ENCODE data around the gene PLD1. TPM values are rescaled to one million over a fixed set of nuclear protein-coding genes. Genes with fewer than 3 reads are reported as not detected.
"Not testable (repeated sequence)": the region's sequence is repeated elsewhere in the genome, so short reads cannot be mapped to it uniquely, and the experiment has no call there.

PLD1 gene
- total and polyA plus RNA-seq, 2 of the 8 experiments (the other 6 are each of a cell fraction or from before 2014, with no cell fraction given) = 1.2 to 2.6 TPM

DNA sequence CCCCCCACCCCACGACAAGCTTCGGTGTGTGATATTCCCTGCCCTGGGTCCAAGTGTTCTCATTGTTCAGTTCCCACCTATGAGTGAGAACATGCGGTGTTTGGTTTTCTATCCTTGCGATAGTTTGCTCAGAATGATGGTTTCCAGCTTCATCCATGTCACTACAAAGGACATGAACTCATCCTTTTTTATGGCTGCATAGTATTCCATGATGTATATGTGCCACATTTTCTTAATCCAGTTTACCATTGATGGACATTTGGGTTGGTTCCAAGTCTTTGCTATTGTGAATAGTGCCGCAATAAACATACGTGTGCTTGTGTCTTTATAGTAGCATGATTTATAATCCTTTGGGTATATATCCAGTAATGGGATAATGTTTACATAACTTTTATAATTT, 4.4 kb upstream of the PLD1 start:
- H3K9me3 ChIP-seq (ENCODE audit: insufficient read depth in 2 of 2, low read depth in 1 of 2, low read length in 1 of 2); H3K4ac ChIP-seq (replicated peaks; ENCODE audit: insufficient read length, low read depth, low read length); H2AFZ ChIP-seq (ENCODE audit: low read length); H3K9ac ChIP-seq (replicated peaks in 1 of 4; ENCODE audit: extremely low read depth in 1 of 4, low read depth in 3 of 4, low read length in 3 of 4); H3K27ac ChIP-seq (ENCODE audit: low read depth, low read length); H3K4me3 ChIP-seq (ENCODE audit: extremely low read depth in 1 of 4, insufficient read depth in 2 of 4, low read depth in 3 of 4, low read length in 4 of 4); H3K23ac ChIP-seq (ENCODE audit: insufficient read length); DNase-seq (ENCODE audit: low read depth in 1 of 2, low spot score in 2 of 2); H3K23me2 ChIP-seq (ENCODE audit: low read depth, low read length); H2AK5ac ChIP-seq (ENCODE audit: low read depth, low read length); H3K79me1 ChIP-seq (ENCODE audit: low read depth, low read length); H4K91ac ChIP-seq (replicated peaks; ENCODE audit: insufficient read length, low read length); H3K14ac ChIP-seq (ENCODE audit: insufficient read length); H3K18ac ChIP-seq (ENCODE audit: extremely low read depth, low read length); H2BK20ac ChIP-seq (ENCODE audit: low read length); H3K56ac ChIP-seq (replicated peaks; ENCODE audit: insufficient read length, low read depth, low read length); H4K20me1 ChIP-seq (replicated peaks in 1 of 2; ENCODE audit: control insufficient read depth in 1 of 2, insufficient read depth in 2 of 2, low read length in 2 of 2); H2BK5ac ChIP-seq (ENCODE audit: low read depth, low read length); H3K36me3 ChIP-seq (ENCODE audit: control insufficient read depth in 2 of 4, insufficient read depth in 4 of 4, low read length in 3 of 4); H2BK12ac ChIP-seq (ENCODE audit: low read depth, low read length); H4K8ac ChIP-seq (ENCODE audit: extremely low read depth, insufficient read depth, low read length); H3K4me1 ChIP-seq (replicated peaks in 1 of 4; ENCODE audit: control insufficient read depth in 3 of 4, insufficient read depth in 4 of 4, low read length in 3 of 4); H3K79me2 ChIP-seq (ENCODE audit: control insufficient read depth in 1 of 2, insufficient read depth in 2 of 2, low read length in 2 of 2); POLR2A ChIA-PET (ENCODE audit: partially characterized antibody); H4K5ac ChIP-seq (ENCODE audit: insufficient read length, low read depth, low read length); H2BK120ac ChIP-seq (replicated peaks; ENCODE audit: low read depth, low read length); H2BK15ac ChIP-seq (ENCODE audit: low read length); FAIRE-seq; H3K4me2 ChIP-seq (ENCODE audit: insufficient read depth in 1 of 2, low read depth in 2 of 2, low read length in 2 of 2): not testable (repeated sequence)
- peaks cover 4 to 23% (median 16%) of the 10 kb centered on the region in 4 experiments for H3K27me3 ChIP-seq (replicated peaks in 1 of 4; ENCODE audit: control insufficient read depth in 3 of 4, extremely low read depth in 1 of 4, insufficient read depth in 3 of 4, low read length in 3 of 4)
- CTCF ChIA-PET (ENCODE audit: partially characterized antibody) = interaction anchor here (0.6 to 0.7 kb wide), 2 partner anchors 711 to 919 kb away, joined by 3 read pairs; no protein-coding TSS in a partner anchor
- 92% methylated on average over 6 of the region's 6 CpGs; no CpG with 5 or more reads in 1 of the 2 experiments for WGBS, 2 experiments (ENCODE audit: extremely low coverage in 1 of 2, insufficient coverage in 1 of 2, insufficient read length in 1 of 2, insufficient replicate concordance in 2 of 2, low coverage in 1 of 2, low lambda C conversion rate in 2 of 2, missing lambda C conversion rate in 1 of 2)

Measured in H1 (cell line).